Mesothelial cell of epicardium (in vitro differentiated cells): ENCODE results near the gene C12orf56. TPM values are rescaled to one million over a fixed set of nuclear protein-coding genes. Genes with fewer than 3 reads are reported as not detected.
"Not testable (repeated sequence)": the region's sequence is repeated elsewhere in the genome, so short reads cannot be mapped to it uniquely, and the experiment has no call there.

Experiments
- DNase-seq, 2 experiments: peaks; one replicate each; pipeline ENCODE4 v3.0.0; 2021; ENCODE audit warnings: low spot score in 2 of 2; ENCODE audit not compliant: unreplicated experiment in 2 of 2
- H3K27ac Mint-ChIP-seq: 2 replicates; pipeline ENCODE4 v1.8.0; 2021; ENCODE audit warnings: mixed read lengths
- H3K27me3 Mint-ChIP-seq: 2 replicates; pipeline ENCODE4 v1.8.0; 2021; ENCODE audit warnings: low read depth, mixed read lengths
- H3K36me3 Mint-ChIP-seq: 2 replicates; pipeline ENCODE4 v1.8.0; 2021; ENCODE audit warnings: mixed read lengths
- H3K4me1 Mint-ChIP-seq: 2 replicates; pipeline ENCODE4 v1.8.0; 2021; ENCODE audit warnings: mixed read lengths
- H3K4me3 Mint-ChIP-seq: 2 replicates; pipeline ENCODE4 v1.8.0; 2021; ENCODE audit warnings: mild to moderate bottlenecking, moderate library complexity, mixed read lengths
- H3K9me3 Mint-ChIP-seq: 2 replicates; pipeline ENCODE4 v1.8.0; 2021; ENCODE audit warnings: mixed read lengths
- CTCF ChIP-seq: fragments of 200-600 bp; sonication (generic); IDR thresholded peaks from one replicate; pipeline ENCODE4 v1.5.0; 2021; ENCODE audit warnings: antibody characterized with exemption; ENCODE audit not compliant: unreplicated experiment
- total RNA-seq: library from RNA; stranded (reverse); gene quantifications from 3 replicates; pipeline ENCODE4 v1.2.1, GENCODE V29; 2021

The C12orf56 gene
- total RNA-seq, 1 donor from 2014 or later = 0.45 TPM

GRCh38 chr12:64311877-64312276 is 78.7 kb downstream of the C12orf56 start:
- Mint-ChIP-seq H3K4me3 (no peak overlapping the region), H3K27ac (no peak overlapping the region), H3K27me3 (no peaks in the 10 kb centered on the region), H3K9me3 (no peaks in the 10 kb centered on the region), H3K4me1 (no peaks in the 10 kb centered on the region), H3K36me3 (no peaks in the 10 kb centered on the region)
- DNase-seq = no peak
- TF ChIP-seq CTCF = no peak

- no peak for DNase-seq
- H3K4me1 Mint-ChIP-seq = no peaks in the 10 kb centered on the region
- no peaks in the 10 kb centered on the region for H3K36me3 Mint-ChIP-seq
- no peaks in the 10 kb centered on the region for H3K27me3 Mint-ChIP-seq
- H3K27ac Mint-ChIP-seq = no peak overlapping the region
- no peak overlapping the region for H3K4me3 Mint-ChIP-seq
- peaks cover 10% of the 10 kb centered on the region for H3K9me3 Mint-ChIP-seq
- no peak for TF ChIP-seq CTCF
These were observed 86.0 kb downstream of the C12orf56 start for GRCh38 chr12:64304571-64304970.

- no peak for TF ChIP-seq CTCF
- peaks cover 3% of the 10 kb centered on the region for H3K4me1 Mint-ChIP-seq
- H3K36me3 Mint-ChIP-seq = no peaks in the 10 kb centered on the region
- no peak overlapping the region for H3K4me3 Mint-ChIP-seq
- H3K27ac Mint-ChIP-seq = no peak overlapping the region
- H3K27me3 Mint-ChIP-seq = peaks cover 2% of the 10 kb centered on the region
- H3K9me3 Mint-ChIP-seq = peaks cover 10% of the 10 kb centered on the region
- DNase-seq = no peak
These were observed 90.9 kb downstream of the C12orf56 start for GRCh38 chr12:64299628-64300027.

GRCh38 chr12:64296301-64296700 is 94.3 kb downstream of the C12orf56 start:
- Mint-ChIP-seq H3K27me3 (peaks cover 2% of the 10 kb centered on the region), H3K4me3 (no peak overlapping the region), H3K4me1 (peaks cover 3% of the 10 kb centered on the region), H3K9me3 (peaks cover 10% of the 10 kb centered on the region), H3K27ac (no peak overlapping the region), H3K36me3 (no peaks in the 10 kb centered on the region)
- TF ChIP-seq CTCF = no peak
- DNase-seq = no peak

- H3K4me3 Mint-ChIP-seq = no peak overlapping the region
- no peaks in the 10 kb centered on the region for H3K9me3 Mint-ChIP-seq
- no peak for TF ChIP-seq CTCF
These were observed 96.7 kb downstream of the C12orf56 start for GRCh38 chr12:64293654-64294364.

GRCh38 chr12:64293174-64293573 is 97.4 kb downstream of the C12orf56 start:
- H3K4me3 Mint-ChIP-seq, H3K36me3 Mint-ChIP-seq, H3K4me1 Mint-ChIP-seq, DNase-seq, H3K27ac Mint-ChIP-seq, H3K9me3 Mint-ChIP-seq, H3K27me3 Mint-ChIP-seq: not testable (repeated sequence)

More at GRCh38 chr12:64293654-64294364, 96.7 kb downstream of the C12orf56 start:
- peaks cover 3% of the 10 kb centered on the region for H3K4me1 Mint-ChIP-seq
- H3K27me3 Mint-ChIP-seq = peaks cover 2% of the 10 kb centered on the region
- H3K36me3 Mint-ChIP-seq = no peaks in the 10 kb centered on the region
- no peak overlapping the region for H3K27ac Mint-ChIP-seq
- no peak for DNase-seq
